HUDEP-2 (cell line): ENCODE results near the gene MFAP4.

Source experiments
- DNase-seq, 76 experiments: peaks; one replicate each; lab custom pipeline; 2025; ENCODE audit not compliant: unreplicated experiment in 76 of 76; lab: John Stamatoyannopoulos, UW

Gene MFAP4

DNA sequence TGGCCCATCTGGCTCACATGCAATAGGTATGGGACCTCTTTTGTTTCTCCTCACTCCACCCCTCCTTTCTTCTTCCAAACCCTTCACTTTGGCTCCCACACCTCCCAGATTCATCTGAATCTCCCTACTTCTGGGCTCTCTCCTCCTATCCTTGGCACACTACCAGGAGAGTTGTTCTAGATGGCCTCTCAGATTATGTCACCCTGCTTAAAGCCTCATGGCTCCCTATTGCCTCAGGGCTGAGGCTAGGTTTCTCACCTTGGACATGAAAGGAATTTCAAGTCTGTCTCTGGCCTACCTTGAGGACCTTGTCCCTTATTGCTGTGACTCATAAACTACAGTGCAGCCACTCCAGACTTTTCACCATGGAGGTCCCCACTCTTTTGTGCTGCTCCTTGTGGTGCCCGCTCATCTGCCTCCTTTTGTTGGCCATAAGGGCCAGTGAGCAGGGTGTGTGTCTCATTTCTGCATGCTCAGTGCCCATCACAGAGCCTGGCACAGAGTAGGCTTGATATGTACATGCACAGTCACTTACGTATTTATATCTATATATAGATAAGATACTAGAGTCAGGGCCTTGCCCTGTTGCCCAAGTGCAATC, 1.0 kb upstream of the MFAP4 start:
- DNase-seq = peak in 1 of 76 experiments; percentile 11

DNA sequence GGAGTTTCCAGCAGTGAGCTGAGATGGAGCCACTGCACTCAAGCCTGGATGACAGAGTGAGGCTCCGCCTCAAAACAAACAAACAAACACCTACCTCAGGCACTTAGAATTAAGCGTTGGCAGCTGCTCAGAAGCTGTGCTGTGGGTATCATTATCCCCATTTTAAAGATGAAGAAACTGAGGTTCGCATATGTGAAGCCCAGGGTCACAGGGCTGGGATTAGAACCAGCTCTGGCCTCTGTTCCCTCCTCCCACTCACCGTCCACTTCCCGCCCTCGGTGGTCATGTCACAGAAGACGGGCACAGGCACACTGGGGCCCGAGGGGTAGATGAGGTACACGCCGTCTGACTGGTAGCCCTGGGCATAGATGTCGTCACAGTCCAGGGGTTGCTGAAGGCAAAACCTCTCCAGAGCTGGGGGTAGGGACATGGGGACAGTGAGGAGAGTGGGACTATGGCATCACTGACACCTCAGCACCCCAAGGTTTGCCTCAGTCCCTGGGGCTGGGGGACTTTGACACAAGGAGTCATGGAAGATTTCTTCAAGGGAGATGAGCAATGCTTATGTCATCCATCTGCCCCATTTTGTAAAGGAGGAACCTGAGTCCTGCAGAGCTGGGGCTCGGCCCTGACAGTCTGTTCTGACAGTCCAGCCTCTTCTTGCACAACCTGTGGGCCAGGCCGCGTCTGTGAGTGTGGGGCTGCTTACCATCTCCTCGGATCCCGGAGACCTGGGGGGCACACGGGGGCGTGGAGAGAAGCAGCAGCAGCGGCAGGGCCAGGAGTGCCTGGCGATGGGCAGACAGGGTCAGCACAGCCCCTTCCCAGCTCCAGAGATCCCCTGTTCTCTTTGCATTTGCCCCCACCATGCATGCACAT, 700 bp downstream of the MFAP4 start:
- DNase-seq = no peak

DNA sequence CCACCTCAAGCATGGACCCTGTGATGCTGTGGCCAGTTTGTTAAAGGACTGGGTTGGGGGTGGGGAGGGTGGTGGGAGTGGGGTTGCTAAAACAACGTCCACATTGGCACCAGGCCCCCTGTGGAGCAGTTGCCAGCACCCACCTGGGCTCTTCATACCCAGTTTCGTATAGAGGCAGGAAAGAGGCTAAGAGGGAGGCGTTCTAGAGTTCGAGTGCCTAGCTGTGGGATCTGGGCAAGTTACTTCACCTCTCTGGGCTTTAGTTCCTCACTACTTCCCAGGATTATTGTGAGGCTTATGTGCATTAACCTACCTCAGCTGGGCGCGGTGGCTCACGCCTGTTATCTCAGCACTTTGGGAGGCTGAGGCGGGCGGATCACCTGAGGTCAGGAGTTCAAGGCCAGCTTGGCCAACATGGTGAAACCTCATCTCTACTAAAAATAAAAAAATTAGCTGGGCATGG, 1.4 kb downstream of the MFAP4 start:
- DNase-seq = no peak

DNA sequence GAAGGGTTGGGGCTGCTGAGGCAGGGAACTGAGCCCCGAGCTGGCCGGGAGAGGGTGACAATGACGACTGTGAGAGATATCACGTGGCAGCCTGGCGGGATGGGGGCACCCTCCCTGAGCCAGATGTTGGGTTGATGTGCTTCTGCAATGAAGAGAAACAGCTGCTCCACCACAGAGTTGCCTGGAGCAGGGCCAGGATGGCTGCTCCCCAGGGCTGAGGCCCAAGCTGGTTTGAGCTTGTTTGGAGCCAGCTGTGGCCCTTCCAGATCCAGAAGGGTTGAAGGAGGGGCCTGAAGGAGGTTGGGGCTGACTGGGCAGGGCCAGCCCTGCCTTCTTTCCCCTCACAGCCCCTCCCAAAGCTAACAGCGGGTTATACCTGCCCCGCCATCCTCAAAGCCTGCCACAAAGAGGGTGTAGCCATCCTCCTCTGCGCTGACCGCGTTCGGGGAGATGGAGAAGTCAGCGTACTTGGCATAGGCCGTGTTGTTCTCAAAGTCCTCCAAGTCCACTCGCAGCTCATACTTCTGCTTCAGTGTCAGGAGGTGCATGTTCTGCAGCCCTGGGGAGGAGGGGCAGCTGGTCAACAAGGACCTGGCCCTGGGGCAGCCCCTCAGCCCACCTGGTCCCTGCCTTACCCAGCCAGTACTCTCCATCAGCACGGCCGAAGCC, 2.1 kb downstream of the MFAP4 start:
- peak in 75 of 76 experiments; percentile 30 to 95 (median 87) for DNase-seq

DNA sequence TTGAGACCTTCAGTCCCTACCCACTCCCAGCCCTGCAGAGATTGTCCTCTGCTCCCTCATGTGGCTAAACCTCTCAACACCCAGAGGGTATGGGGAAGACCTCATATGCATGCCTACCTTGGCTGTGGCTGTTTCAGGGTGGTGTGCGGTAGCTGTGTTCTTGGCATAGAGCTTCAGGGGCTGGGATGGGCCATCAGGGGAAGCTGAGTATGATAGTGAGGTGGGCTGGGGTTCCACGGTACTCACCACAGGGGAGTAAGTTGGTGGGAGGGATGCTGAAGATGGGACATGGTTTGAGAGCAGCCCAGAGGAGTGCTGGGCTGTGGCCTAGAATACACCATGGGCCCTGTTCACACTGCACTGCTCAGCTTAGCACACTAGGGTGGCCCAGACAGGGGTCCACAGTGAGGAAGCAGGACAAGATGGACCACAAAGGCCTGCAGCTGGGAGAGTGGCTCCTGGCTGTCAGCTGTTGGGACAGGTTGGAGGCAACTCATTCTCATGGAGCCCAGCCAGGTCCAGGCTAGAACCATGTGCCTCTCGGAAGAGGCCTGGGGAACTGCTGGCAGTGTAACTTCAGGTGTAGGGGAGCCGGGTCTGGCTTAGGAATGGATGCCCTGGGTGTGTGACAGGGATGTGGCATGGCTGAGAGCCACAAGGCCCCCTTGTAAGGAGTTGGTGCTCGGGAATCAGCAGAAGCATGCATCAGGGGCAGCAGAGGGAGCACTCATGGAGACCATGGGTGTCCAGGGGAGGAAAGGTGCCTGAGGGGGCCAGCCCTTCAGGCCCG, 3.1 kb downstream of the MFAP4 start:
- DNase-seq = no peak

DNA sequence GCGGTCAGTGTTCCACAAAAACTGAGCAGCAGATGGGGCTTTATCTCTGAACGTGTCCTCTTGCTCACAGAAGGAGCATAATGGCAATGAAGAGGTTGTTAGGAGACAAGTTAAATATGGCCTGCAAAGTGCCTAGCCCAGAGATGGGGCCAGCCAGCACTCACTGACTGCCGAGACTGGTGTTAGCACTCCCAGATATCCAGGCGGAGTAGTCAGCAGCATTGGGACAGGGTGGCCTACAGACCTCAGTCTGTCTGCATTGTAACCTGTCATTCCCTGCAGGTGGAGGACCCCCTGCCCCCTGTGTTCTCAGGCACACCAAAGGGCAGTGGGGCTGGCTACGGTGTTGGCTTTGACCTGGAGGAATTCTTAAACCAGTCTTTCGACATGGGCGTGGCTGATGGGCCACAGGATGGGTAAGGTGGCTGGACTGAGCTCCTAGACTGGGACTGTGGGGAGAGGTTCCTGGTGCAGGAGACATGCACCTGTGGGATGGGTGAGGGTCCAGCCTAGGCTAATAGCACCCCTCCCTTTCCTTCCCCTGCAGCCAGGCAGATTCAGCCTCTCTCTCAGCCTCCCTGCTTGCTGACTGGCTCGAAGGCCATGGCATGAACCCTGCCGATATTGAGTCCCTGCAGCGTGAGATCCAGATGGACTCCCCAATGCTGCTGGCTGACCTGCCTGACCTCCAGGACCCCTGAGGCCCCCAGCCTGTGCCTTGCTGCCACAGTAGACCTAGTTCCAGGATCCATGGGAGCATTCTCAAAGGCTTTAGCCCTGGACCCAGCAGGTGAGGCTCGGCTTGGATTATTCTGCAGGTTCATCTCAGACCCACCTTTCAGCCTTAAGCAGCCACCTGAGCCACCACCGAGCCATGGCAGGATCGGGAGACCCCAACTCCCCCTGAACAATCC, 4.2 kb downstream of the MFAP4 start:
- no peak for DNase-seq

DNA sequence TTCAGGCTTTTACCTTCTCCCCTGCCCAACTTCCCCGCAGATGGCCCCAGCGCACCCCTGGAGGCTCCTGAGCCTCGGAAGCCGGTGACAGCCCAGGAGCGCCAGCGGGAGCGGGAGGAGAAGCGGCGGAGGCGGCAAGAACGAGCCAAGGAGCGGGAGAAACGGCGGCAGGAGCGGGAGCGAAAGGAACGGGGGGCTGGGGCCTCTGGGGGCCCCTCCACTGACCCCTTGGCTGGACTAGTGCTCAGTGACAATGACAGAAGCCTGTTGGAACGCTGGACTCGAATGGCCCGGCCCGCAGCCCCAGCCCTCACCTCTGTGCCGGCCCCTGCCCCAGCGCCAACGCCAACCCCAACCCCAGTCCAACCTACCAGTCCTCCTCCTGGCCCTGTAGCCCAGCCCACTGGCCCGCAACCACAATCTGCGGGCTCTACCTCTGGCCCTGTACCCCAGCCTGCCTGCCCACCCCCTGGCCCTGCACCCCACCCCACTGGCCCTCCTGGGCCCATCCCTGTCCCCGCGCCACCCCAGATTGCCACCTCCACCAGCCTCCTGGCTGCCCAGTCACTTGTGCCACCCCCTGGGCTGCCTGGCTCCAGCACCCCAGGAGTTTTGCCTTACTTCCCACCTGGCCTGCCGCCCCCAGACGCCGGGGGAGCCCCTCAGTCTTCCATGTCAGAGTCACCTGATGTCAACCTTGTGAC, 5.1 kb downstream of the MFAP4 start:
- DNase-seq = no peak

DNA sequence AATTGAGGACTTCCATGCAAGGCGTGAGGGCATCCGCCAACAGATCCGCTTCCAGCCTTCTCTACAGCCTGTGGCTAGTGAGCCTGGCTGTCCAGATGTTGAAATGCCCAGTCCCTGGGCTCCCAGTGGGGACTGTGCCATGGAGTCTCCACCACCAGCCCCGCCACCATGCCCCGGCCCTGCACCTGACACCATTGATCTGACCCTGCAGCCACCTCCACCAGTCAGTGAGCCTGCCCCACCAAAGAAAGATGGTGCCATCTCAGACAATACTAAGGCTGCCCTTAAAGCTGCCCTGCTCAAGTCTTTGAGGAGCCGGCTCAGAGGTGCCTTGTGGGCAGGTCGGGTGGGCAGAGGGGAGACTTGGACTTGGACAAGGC, 5.6 kb downstream of the MFAP4 start:
- DNase-seq = no peak

DNA sequence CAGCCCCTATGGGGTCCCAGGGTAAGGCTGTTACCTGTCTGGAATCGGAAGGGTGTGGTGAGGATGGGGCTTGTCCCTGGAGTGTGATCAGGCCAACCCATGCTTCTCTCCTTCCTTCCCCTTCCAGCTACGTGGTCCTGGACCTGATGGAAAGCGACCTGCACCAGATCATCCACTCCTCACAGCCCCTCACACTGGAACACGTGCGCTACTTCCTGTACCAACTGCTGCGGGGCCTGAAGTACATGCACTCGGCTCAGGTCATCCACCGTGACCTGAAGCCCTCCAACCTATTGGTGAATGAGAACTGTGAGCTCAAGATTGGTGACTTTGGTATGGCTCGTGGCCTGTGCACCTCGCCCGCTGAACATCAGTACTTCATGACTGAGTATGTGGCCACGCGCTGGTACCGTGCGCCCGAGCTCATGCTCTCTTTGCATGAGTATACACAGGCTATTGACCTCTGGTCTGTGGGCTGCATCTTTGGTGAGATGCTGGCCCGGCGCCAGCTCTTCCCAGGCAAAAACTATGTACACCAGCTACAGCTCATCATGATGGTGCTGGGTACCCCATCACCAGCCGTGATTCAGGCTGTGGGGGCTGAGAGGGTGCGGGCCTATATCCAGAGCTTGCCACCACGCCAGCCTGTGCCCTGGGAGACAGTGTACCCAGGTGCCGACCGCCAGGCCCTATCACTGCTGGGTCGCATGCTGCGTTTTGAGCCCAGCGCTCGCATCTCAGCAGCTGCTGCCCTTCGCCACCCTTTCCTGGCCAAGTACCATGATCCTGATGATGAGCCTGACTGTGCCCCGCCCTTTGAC, 6.3 kb downstream of the MFAP4 start:
- no peak for DNase-seq

DNA sequence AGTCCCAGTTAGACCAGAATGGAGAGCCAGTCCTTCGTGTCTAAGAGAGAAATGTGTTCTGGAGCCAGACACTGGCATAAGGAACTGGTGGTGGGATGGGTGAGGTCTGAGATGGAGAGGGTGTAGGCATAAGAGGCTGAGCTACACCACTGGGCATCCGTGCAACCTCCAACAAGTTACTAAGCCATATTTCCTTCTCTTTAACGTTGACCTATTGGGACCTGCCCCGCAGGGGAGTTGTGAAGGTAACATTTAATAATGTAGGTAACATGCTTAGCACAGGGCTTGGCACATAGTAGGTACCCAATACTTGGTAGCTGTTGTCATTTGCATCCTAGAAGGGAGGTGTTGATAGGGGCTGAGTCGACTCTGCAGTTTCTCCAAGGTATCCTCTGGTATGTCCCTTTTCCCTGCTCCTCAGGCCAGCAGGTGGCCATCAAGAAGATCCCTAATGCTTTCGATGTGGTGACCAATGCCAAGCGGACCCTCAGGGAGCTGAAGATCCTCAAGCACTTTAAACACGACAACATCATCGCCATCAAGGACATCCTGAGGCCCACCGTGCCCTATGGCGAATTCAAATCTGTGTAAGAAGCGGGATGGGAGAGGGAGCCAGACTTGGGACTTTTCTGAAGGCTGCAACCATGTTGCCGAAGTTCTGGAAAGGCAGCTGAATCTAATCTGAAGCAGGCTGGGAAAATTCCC, 7.5 kb downstream of the MFAP4 start:
- no peak for DNase-seq

DNA sequence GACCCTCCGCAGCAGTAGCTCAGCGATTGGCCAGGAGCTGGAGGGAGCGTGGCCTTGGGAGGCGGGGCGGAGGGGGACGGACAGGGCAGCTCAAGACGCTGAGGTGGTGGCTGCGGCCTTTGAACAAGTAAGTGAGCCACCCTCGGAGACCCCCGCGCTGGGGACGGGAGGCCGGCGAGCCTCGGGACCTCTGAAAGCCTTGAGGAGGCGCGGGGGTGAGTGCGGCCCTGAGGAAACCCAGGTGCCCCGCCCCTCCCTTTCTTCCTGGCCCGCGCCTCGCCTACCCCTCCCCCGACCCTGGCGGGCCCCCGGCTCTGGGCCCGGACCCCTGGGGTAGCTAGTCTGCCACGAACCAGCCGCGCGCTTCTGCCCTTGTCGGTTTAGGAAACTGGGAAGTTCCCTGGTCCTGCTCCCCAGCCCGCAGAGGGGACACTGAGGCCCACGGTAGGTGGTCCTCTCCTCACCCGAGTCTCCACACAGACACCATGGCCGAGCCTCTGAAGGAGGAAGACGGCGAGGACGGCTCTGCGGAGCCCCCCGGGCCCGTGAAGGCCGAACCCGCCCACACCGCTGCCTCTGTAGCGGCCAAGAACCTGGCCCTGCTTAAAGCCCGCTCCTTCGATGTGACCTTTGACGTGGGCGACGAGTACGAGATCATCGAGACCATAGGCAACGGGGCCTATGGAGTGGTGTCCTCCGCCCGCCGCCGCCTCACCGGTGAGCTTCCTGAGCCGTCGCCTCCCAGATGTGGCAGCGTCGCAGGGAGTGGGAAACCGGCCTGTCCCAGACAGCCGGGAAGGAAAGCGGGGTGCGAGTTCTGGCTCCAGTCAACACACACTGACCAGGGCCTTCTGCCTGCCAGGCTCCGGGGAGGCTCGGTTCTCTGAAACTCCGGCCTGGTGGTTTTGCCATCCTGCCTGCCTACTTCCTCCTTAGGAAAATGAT, 8.3 kb downstream of the MFAP4 start, which contains the start of gene MAPK7:
TSS of gene MAPK7 (plus strand) at position 83 of the 945 bp plus-strand sequence. CDS start at position 486, 403 bp downstream.
- peak in 3 of 76 experiments; percentile 37 to 58 (median 57) for DNase-seq

DNA sequence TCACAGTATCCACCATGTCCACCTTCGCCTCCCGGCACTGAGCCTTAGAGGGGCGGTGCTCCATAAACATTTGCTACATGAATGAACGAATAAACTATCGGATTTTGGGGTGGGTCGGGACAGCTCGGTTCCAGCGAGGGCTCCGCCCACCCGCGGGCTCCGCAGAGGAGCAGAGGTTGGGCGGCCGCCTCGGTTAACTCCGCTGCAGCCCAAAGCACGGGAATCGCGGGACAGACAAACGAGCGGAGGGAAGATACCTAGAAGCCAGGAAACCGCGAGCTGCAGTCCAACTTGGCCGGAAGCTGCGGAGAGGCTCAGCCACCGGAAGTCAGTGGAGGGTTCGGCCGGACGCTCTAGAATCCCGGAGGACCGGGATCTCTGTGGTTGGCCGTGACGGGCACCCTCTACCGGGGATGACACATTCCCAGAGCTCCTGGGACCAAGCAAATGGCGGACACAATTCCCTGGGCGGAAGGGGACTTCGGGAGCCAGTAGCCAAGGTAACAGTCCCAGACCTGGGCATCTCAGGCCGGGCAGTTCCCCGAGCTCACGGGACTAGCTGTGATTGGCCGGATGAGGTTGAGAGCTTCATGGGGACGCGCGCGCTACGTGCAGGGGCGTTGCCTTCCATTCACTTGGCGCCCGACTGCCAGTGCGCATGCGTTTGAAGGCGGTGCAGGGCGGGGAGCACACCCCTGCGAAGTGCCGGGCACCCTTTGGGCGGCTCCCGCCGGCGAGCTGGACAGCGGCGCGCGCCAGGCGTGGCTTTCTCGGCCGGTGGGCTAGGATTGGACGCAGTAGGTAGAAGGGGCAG, 9.2 kb downstream of the MFAP4 start:
- peak; percentile 71 to 99 (median 96) for DNase-seq

DNA sequence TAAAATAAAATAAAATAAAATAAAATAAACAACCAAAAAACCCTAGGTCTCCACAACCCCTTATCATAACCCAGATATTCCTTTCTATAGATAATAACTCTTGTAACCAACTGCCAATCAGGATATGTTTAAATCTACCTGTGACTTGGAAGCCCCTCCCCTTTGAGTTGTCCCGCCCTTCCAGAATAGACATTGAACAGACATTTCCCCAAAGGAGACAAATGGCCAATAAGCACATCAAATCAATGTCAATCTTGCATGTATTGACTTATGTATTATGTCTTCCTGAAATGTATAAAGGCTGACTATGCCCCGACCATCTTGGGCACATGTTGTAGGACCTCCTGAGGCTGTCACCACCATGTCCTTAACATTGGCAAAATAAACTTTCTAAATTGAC, 10.2 kb downstream of the MFAP4 start:
- peak in 3 of 76 experiments; percentile 8 to 22 (median 14) for DNase-seq

DNA sequence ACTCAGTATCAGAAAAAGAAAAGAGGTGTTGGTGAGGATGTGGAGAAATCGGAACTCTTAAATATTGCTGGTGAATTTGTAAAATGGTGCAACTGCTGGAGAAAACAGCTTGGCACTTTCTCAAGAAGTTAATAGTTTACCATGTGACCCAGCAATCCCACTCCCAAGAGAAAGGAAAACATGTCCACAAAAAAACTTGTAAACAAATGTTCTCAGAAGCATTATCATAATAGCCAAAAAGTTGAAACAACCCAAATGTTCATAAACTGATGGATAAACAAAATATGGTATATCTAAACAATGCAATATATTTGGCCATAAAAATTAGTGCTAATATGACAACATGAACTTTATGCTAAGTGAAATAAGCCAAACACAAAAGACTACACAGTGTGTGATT, 11.3 kb downstream of the MFAP4 start:
- no peak for DNase-seq

DNA sequence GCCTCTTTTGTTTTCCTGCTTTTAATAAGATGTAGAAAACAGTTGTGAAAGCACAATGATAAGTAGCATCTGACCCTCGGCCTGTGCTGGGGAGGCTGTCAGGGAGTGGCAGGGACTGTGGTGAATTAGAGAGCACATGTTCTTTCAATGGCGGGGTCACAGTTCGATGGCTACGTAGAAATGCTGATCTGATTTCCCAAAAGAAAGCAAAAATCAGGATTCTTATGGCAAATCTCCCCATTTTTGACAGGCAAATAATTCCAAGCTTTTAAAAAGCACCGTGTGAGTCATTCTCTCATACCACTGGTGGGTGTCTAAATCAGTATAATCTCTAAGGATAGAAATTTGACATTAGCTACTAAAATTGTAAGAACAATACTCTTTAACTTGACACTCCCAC, 12.9 kb downstream of the MFAP4 start:
- DNase-seq = no peak
